HG03280 (cell line): ENCODE results near the gene ASTN2.
"Not testable (repeated sequence)": the region's sequence is repeated elsewhere in the genome, so short reads cannot be mapped to it uniquely, and the experiment has no call there.

Experiments
- ATAC-seq: cut with Tn5 transposase; IDR thresholded peaks from one replicate; pipeline ENCODE4 v1.9.1; 2021; ENCODE audit warnings: mild to moderate bottlenecking, moderate library complexity; ENCODE audit not compliant: unreplicated experiment

The ASTN2 gene

GRCh38 chr9:116891424-116891823 is 523.4 kb downstream of the ASTN2 start:
- no peak for ATAC-seq

GRCh38 chr9:116888476-116888875 is 526.4 kb downstream of the ASTN2 start:
- not testable (repeated sequence) for ATAC-seq

GRCh38 chr9:116888066-116888465 is 526.8 kb downstream of the ASTN2 start:
- no peak for ATAC-seq

GRCh38 chr9:116883676-116884075 is 531.2 kb downstream of the ASTN2 start:
- ATAC-seq = no peak

GRCh38 chr9:116877072-116877471 is 537.8 kb downstream of the ASTN2 start:
- ATAC-seq = no peak

- no peak for ATAC-seq
These were observed 539.3 kb downstream of the ASTN2 start for GRCh38 chr9:116875576-116875975.

- no peak for ATAC-seq
These were observed 540.6 kb downstream of the ASTN2 start for GRCh38 chr9:116873937-116874914.

- no peak for ATAC-seq
These were observed 541.4 kb downstream of the ASTN2 start for GRCh38 chr9:116873491-116873890.

- no peak for ATAC-seq
These were observed 544.3 kb downstream of the ASTN2 start for GRCh38 chr9:116870566-116870965.

- ATAC-seq = no peak
These were observed 546.7 kb downstream of the ASTN2 start for GRCh38 chr9:116868201-116868600.

GRCh38 chr9:116861321-116861720 is 553.5 kb downstream of the ASTN2 start:
- ATAC-seq = no peak

- ATAC-seq = no peak
These were observed 554.2 kb downstream of the ASTN2 start for GRCh38 chr9:116860509-116861120.

GRCh38 chr9:116859763-116860162 is 555.1 kb downstream of the ASTN2 start:
- ATAC-seq = no peak

GRCh38 chr9:116857321-116857720 is 557.5 kb downstream of the ASTN2 start:
- no peak for ATAC-seq

- ATAC-seq = no peak
These were observed 558.8 kb downstream of the ASTN2 start for GRCh38 chr9:116855881-116856662.

- no peak for ATAC-seq
These were observed 565.1 kb downstream of the ASTN2 start for GRCh38 chr9:116849721-116850120.

- no peak for ATAC-seq
These were observed 570.2 kb downstream of the ASTN2 start for GRCh38 chr9:116844621-116845020.

GRCh38 chr9:116843863-116844620 is 570.8 kb downstream of the ASTN2 start:
- ATAC-seq = no peak

- ATAC-seq = no peak
These were observed 572.2 kb downstream of the ASTN2 start for GRCh38 chr9:116842658-116843057.

GRCh38 chr9:116838468-116838867 is 576.4 kb downstream of the ASTN2 start:
- ATAC-seq = not testable (repeated sequence)
